HG02840 (cell line): ENCODE data around the gene SLC44A1.

ENCODE experiments used
- ATAC-seq: cut with Tn5 transposase; IDR thresholded peaks from one replicate; pipeline ENCODE4 v1.9.1; 2021; ENCODE audit warnings: mild to moderate bottlenecking, moderate library complexity, moderate number of reproducible peaks; ENCODE audit not compliant: unreplicated experiment, low FRiP score

The SLC44A1 gene

DNA sequence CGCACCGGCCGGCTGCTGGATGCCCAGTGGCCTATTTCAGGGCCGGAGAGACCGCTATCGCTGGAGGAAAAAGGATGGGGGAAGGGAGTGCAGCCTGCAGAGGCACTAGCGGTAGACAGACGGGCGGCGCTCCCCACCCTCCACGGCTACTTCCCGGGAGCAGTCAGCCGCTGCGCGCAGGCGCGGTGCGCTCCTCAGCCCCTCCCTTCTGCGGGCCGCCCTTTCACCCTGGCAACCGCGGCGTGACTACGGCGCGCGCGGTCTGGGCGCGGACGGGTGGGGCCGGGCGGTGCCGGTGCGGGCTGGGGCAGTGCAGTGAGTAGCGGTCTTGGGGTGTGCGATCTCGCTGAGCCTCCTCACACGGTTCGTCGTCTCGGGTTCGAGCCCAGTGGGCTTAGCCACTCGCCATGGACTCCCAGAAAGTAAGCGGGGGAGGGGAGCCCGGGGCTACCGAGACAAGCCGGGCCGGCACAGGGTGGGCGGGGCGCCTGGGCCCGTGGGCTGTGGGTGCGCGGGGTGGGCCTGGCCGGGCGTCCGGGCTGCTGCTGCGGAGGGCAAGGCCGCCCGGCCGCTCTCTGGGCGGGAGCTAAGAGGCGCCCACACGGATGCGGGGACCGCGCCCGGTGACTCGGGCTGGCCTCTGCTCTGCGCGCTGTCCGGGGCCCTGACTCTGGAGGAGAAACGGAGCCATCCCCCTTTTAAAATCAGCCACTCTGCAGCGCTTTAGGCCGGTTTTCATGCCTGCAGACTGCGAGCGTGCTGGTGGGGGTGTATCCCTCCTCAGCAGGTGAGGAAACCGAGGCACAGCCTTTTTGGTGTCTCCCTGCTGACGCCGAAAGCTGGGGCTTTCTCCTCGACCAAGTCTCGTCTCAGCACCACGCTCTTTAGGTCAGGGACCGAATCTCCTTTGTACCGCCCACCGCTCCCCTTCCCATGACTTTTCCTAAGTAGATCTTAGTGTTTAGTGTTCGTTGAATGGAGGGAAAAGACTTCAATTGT is 203.7 kb downstream of the SLC44A1 start, which contains the start of gene FSD1L:
Gene FSD1L, plus strand, starts transcription at position 221 of the 999 bp plus-strand sequence. Its CDS starts 187 bp downstream, at position 408.
- peak; percentile 94 for ATAC-seq

DNA sequence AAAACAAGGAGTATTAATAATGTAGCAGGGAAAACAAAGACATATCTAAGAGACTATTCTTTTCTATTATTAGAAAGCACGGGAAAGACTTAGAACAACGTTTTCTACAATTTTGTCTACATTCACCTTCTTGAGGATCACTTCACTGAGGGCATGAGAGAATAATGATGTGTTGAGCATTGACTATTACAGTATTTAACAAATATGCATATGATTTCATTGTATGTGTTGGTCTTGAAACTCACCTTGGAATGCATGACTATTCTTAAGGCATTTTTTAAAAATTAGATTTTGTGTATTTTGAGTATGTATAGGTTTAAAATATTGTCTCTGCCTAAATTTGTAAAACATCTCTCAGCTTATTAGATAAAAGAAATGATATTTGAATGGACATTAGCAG is 204.6 kb downstream of the SLC44A1 start:
- no peak for ATAC-seq

DNA sequence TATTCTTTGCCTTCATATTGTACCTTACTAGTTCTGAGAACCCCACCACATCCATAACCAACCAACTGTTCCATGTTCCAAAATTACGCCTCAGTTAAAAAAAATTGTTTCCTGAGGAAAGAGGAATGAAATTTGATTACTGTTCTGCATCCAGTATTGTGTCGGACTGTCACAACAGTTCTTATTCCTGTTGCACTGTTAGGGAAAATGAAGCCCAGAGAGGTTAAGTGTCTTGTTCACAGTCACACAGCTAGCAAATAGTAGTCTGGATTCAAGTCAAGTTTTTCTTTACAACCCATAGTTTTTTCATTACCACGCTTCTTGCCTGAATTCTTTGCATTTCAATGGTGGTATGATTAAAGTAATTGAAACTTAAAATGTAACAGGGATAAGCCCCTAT is 207.7 kb downstream of the SLC44A1 start:
- ATAC-seq: no peak

DNA sequence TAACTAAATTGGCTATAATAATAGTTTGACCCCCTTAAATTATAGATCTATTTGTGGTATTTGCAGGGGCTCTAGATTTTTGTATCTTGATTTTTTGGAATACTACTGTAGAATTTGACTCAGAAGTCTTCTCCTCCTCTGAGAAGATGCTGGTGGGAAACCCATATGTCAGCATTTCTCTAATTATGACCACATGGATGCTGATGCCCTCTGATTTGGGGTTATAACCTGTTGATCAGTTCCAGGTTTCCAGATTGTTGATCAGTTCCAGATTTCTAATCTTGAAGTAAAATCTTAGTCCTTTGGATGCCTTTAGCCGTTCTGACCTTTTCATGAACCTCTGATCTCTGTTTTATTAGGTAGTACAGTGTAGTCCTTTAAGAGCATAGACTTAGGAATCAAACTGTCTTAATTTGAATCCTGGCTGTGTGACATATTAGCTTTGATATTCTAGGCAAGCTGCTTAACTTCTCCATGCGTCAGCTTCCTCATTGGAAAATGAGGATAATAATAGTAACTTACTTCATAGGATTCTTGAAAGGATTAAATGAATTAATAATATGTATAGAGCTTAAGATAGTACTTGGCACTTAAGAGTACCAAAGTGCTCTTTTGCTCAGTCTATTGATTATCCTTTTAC is 211.5 kb downstream of the SLC44A1 start:
- no peak for ATAC-seq

DNA sequence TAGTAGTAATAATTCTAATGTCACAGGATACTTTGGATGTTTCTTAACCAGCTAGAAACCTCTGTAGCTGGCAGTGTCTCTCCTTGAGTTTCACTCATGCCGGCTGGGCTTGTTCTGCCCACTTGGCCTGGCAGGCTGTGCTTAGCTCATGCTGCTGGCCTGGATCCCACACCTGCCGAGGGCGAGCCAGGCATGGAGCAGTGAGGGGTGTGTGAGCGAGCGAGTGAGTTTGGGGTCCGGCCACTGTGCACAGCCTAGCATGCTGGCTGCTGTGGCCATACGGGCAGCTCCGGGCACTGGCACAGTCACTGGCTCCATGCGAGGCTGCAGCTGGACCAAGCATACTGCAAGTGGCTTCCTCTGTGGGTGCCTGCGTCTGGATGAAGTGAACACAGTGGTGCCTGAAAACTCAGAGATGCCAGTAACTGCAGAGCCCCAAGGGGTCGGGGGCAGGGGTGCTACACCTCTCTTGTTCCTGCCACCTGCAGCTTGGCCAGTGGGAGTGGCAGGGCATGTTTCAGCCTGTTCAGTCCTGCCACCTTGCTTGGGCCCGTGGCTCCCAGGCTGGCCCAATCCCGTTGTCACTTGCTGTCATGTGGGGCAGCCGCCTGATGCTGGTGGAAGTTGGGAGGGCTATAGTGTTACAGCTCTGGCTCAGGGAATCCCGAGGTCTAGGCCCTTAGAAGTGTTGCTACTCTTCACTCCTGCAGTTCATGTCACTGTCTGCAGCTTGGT is 213.3 kb downstream of the SLC44A1 start:
- no peak for ATAC-seq

DNA sequence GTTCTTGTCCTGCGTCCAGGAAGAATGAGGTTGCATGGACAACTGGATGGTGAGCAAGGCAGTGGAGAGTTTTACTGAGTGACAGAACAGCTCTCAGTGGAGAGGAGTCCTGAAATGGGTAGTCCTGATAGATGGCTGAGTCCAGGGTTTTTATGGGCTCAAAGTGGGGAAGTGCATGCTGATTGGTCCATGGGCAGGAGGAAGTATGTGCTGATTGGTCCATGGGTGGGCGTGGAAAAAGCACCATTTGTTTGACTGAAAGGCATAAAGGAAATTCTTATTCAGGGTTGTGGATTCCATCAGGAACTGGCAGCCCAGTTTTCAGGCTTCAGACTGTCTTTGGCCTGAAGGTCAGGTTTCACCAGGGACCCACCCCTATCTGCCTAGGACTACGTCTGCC is 214.0 kb downstream of the SLC44A1 start:
- no peak for ATAC-seq

DNA sequence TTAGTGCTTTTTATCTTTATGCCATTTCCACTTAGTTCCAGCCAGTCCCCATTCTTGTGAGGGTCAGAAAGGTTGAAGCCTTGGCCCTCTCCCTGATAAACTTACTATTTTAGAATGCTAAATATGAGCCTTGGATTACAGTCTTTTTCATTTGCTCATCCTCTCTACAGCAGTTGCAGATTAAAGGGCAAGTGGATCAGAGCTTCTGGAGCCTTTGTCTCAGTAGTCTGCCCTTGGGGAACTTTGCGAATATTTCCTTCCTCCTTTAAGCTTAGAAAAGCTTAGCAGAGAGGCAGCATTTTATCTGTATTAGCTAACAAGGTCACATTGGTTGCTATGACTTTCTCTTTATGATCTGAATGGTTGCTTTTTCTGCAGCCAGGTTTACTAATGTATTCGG is 214.9 kb downstream of the SLC44A1 start:
- ATAC-seq: no peak

DNA sequence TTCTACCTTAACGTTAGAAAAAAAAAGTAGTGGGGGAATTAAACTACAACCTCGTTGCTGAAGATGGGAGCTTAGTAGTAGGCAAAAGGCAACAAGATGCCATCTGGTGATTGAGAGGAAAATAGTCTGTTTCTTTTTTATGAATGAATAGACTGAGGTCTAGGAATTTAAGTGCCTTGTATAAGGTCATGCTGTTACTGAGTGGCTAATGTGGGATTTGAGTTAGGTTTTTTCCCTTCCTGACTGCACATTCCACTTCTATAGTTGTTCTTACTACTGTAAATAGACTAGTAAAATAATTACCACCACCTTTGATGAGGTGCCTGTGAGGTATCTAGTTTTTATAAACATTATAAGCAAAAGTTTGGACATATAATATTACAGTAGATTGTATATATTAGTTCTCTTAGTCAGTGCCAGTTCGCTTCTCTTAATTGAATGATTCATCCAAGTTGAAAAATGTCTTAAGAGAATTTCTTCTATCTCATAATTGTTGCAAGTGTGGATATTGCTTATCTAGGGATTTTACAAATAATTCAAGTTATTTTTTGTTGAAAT is 222.5 kb downstream of the SLC44A1 start:
- ATAC-seq: no peak

DNA sequence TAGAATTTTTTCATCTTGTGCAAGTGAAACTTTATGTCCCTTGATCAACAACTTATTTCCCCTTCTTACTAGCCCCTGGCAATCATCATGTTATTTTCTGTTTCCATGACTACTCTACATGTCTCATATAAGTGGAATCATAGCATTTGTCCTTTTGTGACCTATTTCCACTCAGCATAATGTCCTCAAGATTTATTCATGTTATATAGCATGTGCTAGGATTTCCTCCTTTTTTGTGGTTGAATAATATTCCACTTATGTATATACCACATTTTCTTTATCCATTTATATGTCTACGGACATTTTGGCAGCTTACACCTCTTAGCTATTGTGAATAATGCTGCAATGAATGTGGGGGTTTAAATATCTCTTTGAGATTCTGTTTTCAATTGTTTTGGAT is 224.4 kb downstream of the SLC44A1 start:
- ATAC-seq: no peak

DNA sequence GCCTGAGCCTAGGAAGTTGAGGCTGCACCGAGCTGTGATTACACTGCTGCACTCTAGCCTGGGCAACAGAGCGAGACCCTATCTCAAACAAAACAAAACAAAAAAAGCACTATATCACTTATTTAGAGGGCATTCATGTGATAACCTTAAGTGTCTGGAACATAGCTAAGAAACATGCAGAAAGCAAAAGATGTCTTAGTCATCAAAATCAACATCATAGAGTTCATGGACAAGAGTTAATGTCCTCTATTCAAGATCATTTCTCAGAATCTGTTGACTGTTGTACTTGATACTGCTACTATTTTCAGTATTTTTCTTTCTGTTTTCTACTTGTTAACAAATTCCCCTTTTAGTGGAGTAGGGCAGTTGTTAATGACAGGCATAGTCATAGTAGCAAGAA is 228.8 kb downstream of the SLC44A1 start:
- no peak for ATAC-seq

DNA sequence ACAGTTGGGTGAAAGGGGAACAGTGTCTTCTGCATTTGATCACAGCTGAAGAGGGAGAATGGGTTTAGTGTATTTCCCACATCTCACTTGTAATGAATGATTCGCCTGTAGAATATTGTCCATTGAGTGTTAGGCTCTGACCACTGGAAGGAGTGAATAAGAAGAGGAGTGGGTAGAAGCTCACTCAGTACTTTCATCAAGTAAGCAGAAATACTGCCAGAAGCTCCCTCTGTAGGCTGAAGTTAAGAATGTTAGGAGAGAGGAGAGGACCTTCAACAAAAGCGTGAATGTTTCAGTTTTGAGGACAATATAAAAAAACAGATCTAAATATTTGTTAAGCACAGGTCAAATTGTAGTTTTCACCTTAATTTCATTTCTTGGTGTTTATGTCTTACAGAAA is 230.9 kb downstream of the SLC44A1 start:
- no peak for ATAC-seq

DNA sequence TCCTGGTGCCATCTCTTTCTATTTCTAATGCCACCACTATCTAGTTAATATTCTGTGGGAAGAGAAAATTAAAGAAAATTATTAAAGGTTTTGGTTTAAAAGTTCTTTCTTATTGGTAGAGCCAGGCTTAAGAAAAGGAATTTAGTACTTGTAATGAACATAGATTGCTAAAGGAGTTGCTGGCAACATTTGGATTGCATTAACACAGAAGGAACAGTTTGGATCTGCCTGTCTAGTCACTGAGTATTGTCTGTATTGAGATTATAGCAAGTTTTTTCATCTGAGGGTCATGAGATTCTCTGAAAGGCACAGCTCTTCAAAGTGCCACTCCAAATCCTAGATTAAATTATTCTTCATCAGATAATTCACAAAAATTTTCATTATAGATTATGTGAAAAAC is 235.4 kb downstream of the SLC44A1 start:
- ATAC-seq: no peak

DNA sequence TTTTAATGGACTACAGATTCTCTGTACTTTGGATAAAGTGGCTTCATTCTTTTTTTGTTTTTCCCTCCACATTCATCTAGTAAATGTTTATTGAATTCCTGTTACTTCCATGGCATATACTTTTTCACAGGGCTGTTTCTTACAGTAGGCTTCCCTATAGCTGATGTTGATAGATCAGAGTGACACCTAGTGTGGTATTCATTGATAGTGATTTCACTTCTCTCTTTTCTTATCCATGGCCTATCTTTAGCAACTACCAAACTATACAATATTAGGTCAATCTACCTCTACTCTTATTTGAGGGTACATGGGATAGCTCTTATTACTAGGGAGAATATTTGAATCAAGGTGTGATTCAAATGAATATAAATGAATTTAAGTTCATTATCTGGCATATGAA is 239.2 kb downstream of the SLC44A1 start:
- no peak for ATAC-seq

DNA sequence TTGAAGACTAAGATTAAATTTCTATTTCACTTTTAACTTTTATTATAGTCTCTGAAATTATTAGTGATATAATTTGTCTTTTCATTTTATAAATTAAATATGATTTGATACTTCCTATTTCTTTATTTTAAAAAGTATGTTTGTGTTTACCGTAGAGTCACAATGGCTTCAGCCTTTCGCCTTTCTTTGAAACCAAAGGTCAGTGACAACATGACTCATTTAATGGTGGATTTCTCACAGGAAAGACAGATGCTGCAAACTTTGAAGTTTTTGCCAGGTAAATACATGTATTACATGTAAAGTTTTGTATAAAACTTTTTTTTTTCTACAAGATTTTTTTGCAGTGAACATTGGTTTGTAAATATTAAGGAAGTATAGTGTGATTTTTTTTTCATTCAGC is 239.8 kb downstream of the SLC44A1 start:
- no peak for ATAC-seq

DNA sequence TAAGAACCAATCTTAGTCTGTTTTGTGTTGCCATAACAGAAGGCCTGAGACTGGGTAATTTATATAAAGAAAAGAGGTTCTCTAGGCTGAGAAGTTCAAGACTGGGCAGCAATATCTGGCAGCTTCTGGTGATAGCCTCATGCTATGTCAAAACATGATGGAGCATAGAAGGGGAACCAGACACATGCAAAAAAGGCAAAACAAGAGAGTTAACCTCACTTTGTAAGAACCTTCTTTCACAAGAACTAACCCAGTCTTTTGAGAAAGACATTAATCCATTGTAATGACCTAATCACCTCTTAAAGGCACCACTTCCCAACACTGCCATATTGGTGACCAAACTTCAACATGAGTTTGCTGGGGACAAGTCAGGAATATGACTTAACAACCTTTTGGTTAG is 240.7 kb downstream of the SLC44A1 start:
- ATAC-seq: no peak
